Prostate gland (tissue), 2 donors: Measurements from ENCODE around the gene SLC1A7.

Experiments used
- POLR2A ChIP-seq: fragments of 450-650 bp; IDR thresholded peaks from one replicate; pipeline ENCODE4 v1.6.1; 2016; ENCODE audit warnings: antibody characterized with exemption, mild to moderate bottlenecking
- TF ChIP-seq, protein P1 (sequence below), 4 experiments: fragments of 200-600 bp in 2 of 4; fragments of 450-650 bp in 2 of 4; sonication (generic) in 2 of 4; IDR thresholded peaks; 1 replicate in 3 of 4; 2 replicates in 1 of 4; pipeline ENCODE4 v1.5.1; 2016 to 2019; ENCODE audit warnings: antibody characterized with exemption in 4 of 4, mild to moderate bottlenecking in 2 of 4, moderate library complexity in 2 of 4

DNA sequence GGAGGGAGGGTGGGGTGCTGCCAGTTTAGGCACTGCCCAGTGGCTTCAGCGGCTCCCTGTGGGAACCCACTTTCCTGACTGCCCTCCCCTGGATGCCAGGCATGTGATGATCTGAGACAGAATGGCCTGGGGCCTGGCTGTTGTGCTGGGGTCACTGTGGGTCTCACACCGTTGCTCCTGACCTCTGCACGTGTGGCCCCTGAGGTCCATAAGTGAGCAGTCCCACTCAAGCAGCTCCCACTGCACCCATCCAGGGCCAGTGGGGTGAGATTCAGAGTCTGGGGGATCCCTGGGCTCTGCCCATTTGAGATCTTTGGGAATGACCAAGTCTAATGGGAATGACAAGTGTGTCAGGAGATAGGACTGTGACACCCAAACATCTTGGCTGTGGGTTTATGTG, 62.4 kb downstream of the SLC1A7 start:
- no peak for TF ChIP-seq POLR2A
- TF ChIP-seq, protein P1, sequence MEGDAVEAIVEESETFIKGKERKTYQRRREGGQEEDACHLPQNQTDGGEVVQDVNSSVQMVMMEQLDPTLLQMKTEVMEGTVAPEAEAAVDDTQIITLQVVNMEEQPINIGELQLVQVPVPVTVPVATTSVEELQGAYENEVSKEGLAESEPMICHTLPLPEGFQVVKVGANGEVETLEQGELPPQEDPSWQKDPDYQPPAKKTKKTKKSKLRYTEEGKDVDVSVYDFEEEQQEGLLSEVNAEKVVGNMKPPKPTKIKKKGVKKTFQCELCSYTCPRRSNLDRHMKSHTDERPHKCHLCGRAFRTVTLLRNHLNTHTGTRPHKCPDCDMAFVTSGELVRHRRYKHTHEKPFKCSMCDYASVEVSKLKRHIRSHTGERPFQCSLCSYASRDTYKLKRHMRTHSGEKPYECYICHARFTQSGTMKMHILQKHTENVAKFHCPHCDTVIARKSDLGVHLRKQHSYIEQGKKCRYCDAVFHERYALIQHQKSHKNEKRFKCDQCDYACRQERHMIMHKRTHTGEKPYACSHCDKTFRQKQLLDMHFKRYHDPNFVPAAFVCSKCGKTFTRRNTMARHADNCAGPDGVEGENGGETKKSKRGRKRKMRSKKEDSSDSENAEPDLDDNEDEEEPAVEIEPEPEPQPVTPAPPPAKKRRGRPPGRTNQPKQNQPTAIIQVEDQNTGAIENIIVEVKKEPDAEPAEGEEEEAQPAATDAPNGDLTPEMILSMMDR (IDR thresholded peaks at IDR 0.05), result no peak
